Neuronal stem cell (in vitro differentiated cells): ENCODE results near the gene CYCS.

Source experiments
- DNase-seq: peaks from one replicate; pipeline ENCODE4 v3.0.0-alpha.2; 2013; ENCODE audit warnings: low spot score
- H2AFZ ChIP-seq: one replicate; pipeline ENCODE4 v1.6.1; 2013; ENCODE audit warnings: mild to moderate bottlenecking, low read length, inconsistent platforms
- H2AK5ac ChIP-seq: 2 replicates; pipeline ENCODE4 v1.6.1; 2013; ENCODE audit warnings: low read depth, mild to moderate bottlenecking, inconsistent platforms, low read length, moderate library complexity, mixed read lengths
- H2BK120ac ChIP-seq: 2 replicates; pipeline ENCODE4 v1.6.1; 2013; ENCODE audit warnings: low read depth, mild to moderate bottlenecking, inconsistent platforms, low read length, moderate library complexity, mixed read lengths
- H2BK12ac ChIP-seq: one replicate; pipeline ENCODE4 v1.6.1; 2013; ENCODE audit warnings: low read length, inconsistent platforms
- H2BK15ac ChIP-seq: 2 replicates; pipeline ENCODE4 v1.6.1; 2013; ENCODE audit warnings: mild to moderate bottlenecking, low read length, inconsistent platforms, mixed read lengths
- H2BK5ac ChIP-seq: one replicate; pipeline ENCODE4 v1.6.1; 2013; ENCODE audit warnings: inconsistent platforms, mild to moderate bottlenecking, low read length, moderate library complexity
- H3K14ac ChIP-seq: one replicate; pipeline ENCODE4 v1.6.1; 2013; ENCODE audit warnings: low read length, inconsistent platforms
- H3K18ac ChIP-seq: 2 replicates; pipeline ENCODE4 v1.6.1; 2013; ENCODE audit warnings: low read length, inconsistent platforms
- H3K23ac ChIP-seq: 2 replicates; pipeline ENCODE4 v1.6.1; 2013; ENCODE audit warnings: low read depth, mild to moderate bottlenecking, mixed read lengths, low read length, inconsistent platforms; ENCODE audit not compliant: poor library complexity
- H3K27ac ChIP-seq: replicated peaks from 3 replicates; pipeline ENCODE4 v1.5.1; 2013; ENCODE audit warnings: low read length, inconsistent platforms
- H3K27me3 ChIP-seq, 3 experiments: 2 replicates each; pipeline ENCODE4 v1.6.1; 2013; ENCODE audit warnings: low read length in 3 of 3, mild to moderate bottlenecking in 2 of 3, inconsistent platforms in 1 of 3, low read depth in 1 of 3, mixed read lengths in 1 of 3, moderate library complexity in 1 of 3; ENCODE audit not compliant: control insufficient read depth in 3 of 3, insufficient read depth in 3 of 3
- H3K36me3 ChIP-seq, 2 donors: replicated peaks in 1 of 2; 2 replicates each; pipeline ENCODE4 v1.6.1; 2013; ENCODE audit warnings: low read length in 2 of 2; ENCODE audit not compliant: control insufficient read depth in 2 of 2, insufficient read depth in 2 of 2
- H3K4ac ChIP-seq: 2 replicates; pipeline ENCODE4 v1.6.1; 2013; ENCODE audit warnings: inconsistent platforms, mild to moderate bottlenecking, low read length, moderate library complexity
- H3K4me1 ChIP-seq, 2 donors: 1 replicate in 1 of 2; 2 replicates in 1 of 2; pipeline ENCODE4 v1.6.1; 2013; ENCODE audit warnings: low read length in 2 of 2, low read depth in 1 of 2; ENCODE audit not compliant: control insufficient read depth in 2 of 2, insufficient read depth in 1 of 2
- H3K4me2 ChIP-seq: one replicate; pipeline ENCODE4 v1.6.1; 2013; ENCODE audit warnings: mild to moderate bottlenecking, low read length, inconsistent platforms; ENCODE audit not compliant: insufficient read depth, poor library complexity, severe bottlenecking
- H3K4me3 ChIP-seq, 2 donors: 2 replicates each; pipeline ENCODE4 v1.5.1; 2013; ENCODE audit warnings: low read length in 2 of 2, mild to moderate bottlenecking in 2 of 2, inconsistent platforms in 1 of 2, moderate library complexity in 1 of 2
- H3K79me1 ChIP-seq: one replicate; pipeline ENCODE4 v1.6.1; 2013; ENCODE audit warnings: low read depth, mild to moderate bottlenecking, inconsistent platforms, low read length, moderate library complexity
- H3K9ac ChIP-seq: one replicate; pipeline ENCODE4 v1.6.1; 2013; ENCODE audit warnings: mild to moderate bottlenecking, low read depth, low read length, inconsistent platforms; ENCODE audit not compliant: poor library complexity
- H3K9me3 ChIP-seq, 2 donors: replicated peaks in 1 of 2; 2 replicates each; pipeline versions ENCODE3 to v1.6.1; 2013; ENCODE audit warnings: low read length in 2 of 2, mild to moderate bottlenecking in 2 of 2, inconsistent platforms in 1 of 2, low read depth in 1 of 2, mixed read lengths in 1 of 2, moderate library complexity in 1 of 2; ENCODE audit not compliant: control insufficient read depth in 2 of 2, insufficient read depth in 1 of 2
- H4K8ac ChIP-seq: one replicate; pipeline ENCODE4 v1.6.1; 2013; ENCODE audit warnings: low read depth, mild to moderate bottlenecking, inconsistent platforms, low read length, moderate library complexity
- H4K91ac ChIP-seq: one replicate; pipeline ENCODE4 v1.6.1; 2013; ENCODE audit warnings: low read length, low read depth, mild to moderate bottlenecking, inconsistent platforms; ENCODE audit not compliant: poor library complexity
- WGBS, 2 donors: extraction: QIAGEN DNeasy Blood & Tissue Kit; methylation state at CpG; one replicate each; pipeline ENCODE4 v1.1.7; 2013; ENCODE audit warnings: missing lambda C conversion rate in 2 of 2, mixed read lengths in 1 of 2; ENCODE audit not compliant: insufficient read length in 2 of 2, insufficient replicate concordance in 1 of 2; ENCODE audit errors: extremely low coverage in 2 of 2; 5-methylcytosine and 5-hydroxymethylcytosine counted together

The CYCS gene

GRCh38 chr7:25158966-25159365 is 33.9 kb upstream of the CYCS start:
- Histone ChIP-seq H3K4me1 (no peaks in the 10 kb centered on the region), H3K79me1 (no peaks in the 10 kb centered on the region), H3K27me3 (no peaks in the 10 kb centered on the region), H2AK5ac (no peak overlapping the region), H3K36me3 (peaks cover 0 to 8% of the 10 kb centered on the region in 2 donors), H2BK5ac (no peak overlapping the region), H3K4ac (no peak overlapping the region), H2BK120ac (no peak overlapping the region), H3K9ac (no peak overlapping the region), H3K18ac (no peak overlapping the region), H3K23ac (no peak overlapping the region), H3K27ac (no peak overlapping the region), H2BK12ac (no peak overlapping the region), H3K14ac (no peak overlapping the region), H4K91ac (no peak overlapping the region), H2BK15ac (no peak overlapping the region), H3K9me3 (no peaks in the 10 kb centered on the region), H4K8ac (no peak overlapping the region), H3K4me3 (no peak overlapping the region), H2AFZ (no peak overlapping the region), H3K4me2 (no peak overlapping the region)
- no peak for DNase-seq
- WGBS, 2 donors: no CpG with 5 or more reads among the region's 4 CpGs

- peaks cover 0 to 5% of the 10 kb centered on the region in 2 donors for H3K4me1 ChIP-seq
- H2BK12ac ChIP-seq: no peak overlapping the region
- H3K4me2 ChIP-seq: no peak overlapping the region
- H3K23ac ChIP-seq: no peak overlapping the region
- H3K14ac ChIP-seq: no peak overlapping the region
- no peak overlapping the region for H3K27ac ChIP-seq
- no peak overlapping the region for H3K4me3 ChIP-seq
- no peak overlapping the region for H2AFZ ChIP-seq
- no CpG with 5 or more reads among the region's 2 CpGs for WGBS, 2 donors
- H3K9ac ChIP-seq: no peak overlapping the region
- no peak overlapping the region for H2AK5ac ChIP-seq
- no peak for DNase-seq
- H3K18ac ChIP-seq: no peak overlapping the region
- no peaks in the 10 kb centered on the region for H3K79me1 ChIP-seq
- no peak overlapping the region for H4K8ac ChIP-seq
- H3K36me3 ChIP-seq: peaks cover 0 to 16% of the 10 kb centered on the region in 2 donors
- H2BK15ac ChIP-seq: no peak overlapping the region
- H3K27me3 ChIP-seq: no peaks in the 10 kb centered on the region
- H2BK5ac ChIP-seq: no peak overlapping the region
- H3K9me3 ChIP-seq: no peaks in the 10 kb centered on the region
- no peak overlapping the region for H3K4ac ChIP-seq
- H2BK120ac ChIP-seq: no peak overlapping the region
- no peak overlapping the region for H4K91ac ChIP-seq
These were observed 26.7 kb upstream of the CYCS start for GRCh38 chr7:25151773-25152172.

DNA sequence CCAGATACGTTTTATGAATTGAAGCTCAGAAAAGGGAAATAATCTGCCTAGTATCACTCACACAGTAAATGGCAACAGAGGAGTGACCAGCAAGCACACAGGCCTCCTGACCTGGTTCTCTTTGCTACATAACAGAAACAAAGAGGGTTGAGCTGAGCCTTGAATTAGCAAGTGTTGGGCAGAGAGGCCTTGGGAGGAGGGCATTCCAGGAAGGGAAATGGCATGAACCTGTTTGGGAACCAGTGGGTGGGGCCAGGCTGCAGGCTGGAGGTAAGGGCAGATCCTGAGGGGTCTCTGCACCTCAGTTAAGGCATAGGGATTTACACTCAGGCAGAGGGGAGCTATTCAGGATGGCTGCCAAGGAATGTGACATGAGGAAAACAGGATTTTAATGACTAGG is 24.8 kb upstream of the CYCS start:
- Histone ChIP-seq H4K8ac (no peak overlapping the region), H3K14ac (no peak overlapping the region), H3K27ac (peak overlapping the region; percentile 5), H3K9me3 (no peaks in the 10 kb centered on the region), H3K4ac (no peak overlapping the region), H3K4me2 (no peak overlapping the region), H2BK120ac (no peak overlapping the region), H3K9ac (no peak overlapping the region), H2BK12ac (no peak overlapping the region), H2BK5ac (no peak overlapping the region), H2AFZ (peak overlapping the region; percentile 39), H3K27me3 (no peaks in the 10 kb centered on the region), H2AK5ac (no peak overlapping the region), H3K4me1 (peaks cover 0 to 5% of the 10 kb centered on the region in 2 donors), H3K4me3 (no peak overlapping the region), H4K91ac (no peak overlapping the region), H3K36me3 (peaks cover 0 to 16% of the 10 kb centered on the region in 2 donors), H3K18ac (no peak overlapping the region), H2BK15ac (no peak overlapping the region), H3K79me1 (no peaks in the 10 kb centered on the region), H3K23ac (no peak overlapping the region)
- WGBS, 2 donors: no CpG with 5 or more reads among the region's 1 CpG
- DNase-seq: peak; percentile 5

DNA sequence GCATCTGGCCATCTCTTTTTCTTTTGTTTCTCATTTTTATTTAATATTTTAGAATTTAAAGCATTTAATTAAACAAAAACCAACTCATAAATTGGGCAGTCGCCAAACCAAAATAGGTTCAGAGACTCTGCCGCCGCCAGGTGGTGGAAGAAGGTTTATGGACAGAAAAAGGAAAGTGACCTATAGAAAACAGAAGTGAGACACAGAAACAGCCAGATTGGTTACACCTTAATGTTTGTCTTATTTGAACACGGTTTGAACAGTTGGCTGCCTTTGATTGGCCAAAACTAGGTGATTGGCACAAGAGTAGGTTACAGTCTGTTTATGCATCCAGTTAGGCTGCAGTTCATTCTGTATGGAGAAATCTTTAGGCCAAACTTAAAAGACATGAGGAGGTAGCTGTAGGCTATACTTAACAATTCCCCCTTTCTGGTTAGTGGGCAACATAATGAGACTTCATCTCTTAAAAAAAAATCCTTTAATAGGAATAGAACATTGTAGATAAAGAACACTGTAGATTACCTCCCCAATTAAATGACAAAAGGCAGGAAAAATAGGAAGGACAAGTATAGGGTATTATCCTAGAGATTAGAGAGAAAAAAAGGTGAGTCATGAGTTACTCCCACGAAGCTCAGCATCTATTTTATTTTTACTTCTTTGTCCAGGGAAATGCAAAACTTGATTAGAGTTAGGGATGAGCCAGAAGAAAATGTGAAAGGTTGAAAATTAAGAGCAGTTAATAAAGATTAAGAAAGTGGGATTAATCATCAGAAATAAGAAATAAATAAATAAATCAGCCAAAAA is 23.9 kb upstream of the CYCS start:
- no peak overlapping the region for H3K27ac ChIP-seq
- H2BK15ac ChIP-seq: no peak overlapping the region
- H3K27me3 ChIP-seq: no peaks in the 10 kb centered on the region
- H2AK5ac ChIP-seq: no peak overlapping the region
- H2AFZ ChIP-seq: no peak overlapping the region
- H3K18ac ChIP-seq: no peak overlapping the region
- H4K91ac ChIP-seq: no peak overlapping the region
- no peak overlapping the region for H3K14ac ChIP-seq
- H3K79me1 ChIP-seq: no peaks in the 10 kb centered on the region
- no peak overlapping the region for H2BK120ac ChIP-seq
- no peak overlapping the region for H3K4ac ChIP-seq
- no peaks in the 10 kb centered on the region for H3K9me3 ChIP-seq
- no peak overlapping the region for H2BK5ac ChIP-seq
- H2BK12ac ChIP-seq: no peak overlapping the region
- H3K9ac ChIP-seq: no peak overlapping the region
- H3K4me3 ChIP-seq: no peak overlapping the region
- no CpG with 5 or more reads among the region's 5 CpGs for WGBS, 2 donors
- peaks cover 0 to 8% of the 10 kb centered on the region in 2 donors for H3K36me3 ChIP-seq
- H3K4me2 ChIP-seq: no peak overlapping the region
- DNase-seq: no peak
- peaks cover 0 to 5% of the 10 kb centered on the region in 2 donors for H3K4me1 ChIP-seq
- no peak overlapping the region for H3K23ac ChIP-seq
- no peak overlapping the region for H4K8ac ChIP-seq
